Hepatocyte (in vitro differentiated cells): ENCODE results near the gene RGS3. TPM values are rescaled to one million over a fixed set of nuclear protein-coding genes. Genes with fewer than 3 reads are reported as not detected.

Source experiments
- DNase-seq: peaks from one replicate; pipeline ENCODE4 v3.0.0-alpha.2; 2016; ENCODE audit warnings: low spot score
- H2AFZ ChIP-seq: fragments of 200-600 bp; sonication (generic); 2 replicates; pipeline ENCODE4 v1.6.0; 2016; ENCODE audit warnings: antibody characterized with exemption, mild to moderate bottlenecking
- H3K27ac ChIP-seq: fragments of 200-600 bp; sonication (generic); 2 replicates; pipeline ENCODE4 v1.5.1; 2016; ENCODE audit warnings: mild to moderate bottlenecking
- H3K27me3 ChIP-seq: fragments of 200-600 bp; sonication (generic); 2 replicates; pipeline ENCODE4 v1.6.1; 2016
- H3K36me3 ChIP-seq: fragments of 200-600 bp; sonication (generic); replicated peaks from 2 replicates; pipeline ENCODE4 v1.5.1; 2016; ENCODE audit warnings: low read depth; ENCODE audit not compliant: insufficient read depth
- H3K4me1 ChIP-seq: fragments of 200-600 bp; sonication (generic); 2 replicates; pipeline ENCODE4 v1.5.1; 2016; ENCODE audit warnings: mild to moderate bottlenecking, moderate library complexity; ENCODE audit not compliant: insufficient read depth
- H3K4me2 ChIP-seq: fragments of 200-600 bp; sonication (generic); 2 replicates; pipeline ENCODE4 v1.6.0; 2016
- H3K4me3 ChIP-seq: fragments of 200-600 bp; sonication (generic); 2 replicates; pipeline ENCODE4 v1.5.1; 2016; ENCODE audit warnings: mild to moderate bottlenecking
- H3K79me2 ChIP-seq: fragments of 200-600 bp; sonication (generic); 2 replicates; pipeline ENCODE4 v1.6.0; 2017; ENCODE audit warnings: mild to moderate bottlenecking
- H3K9me2 ChIP-seq: fragments of 200-600 bp; sonication (generic); replicated peaks from 2 replicates; pipeline ENCODE4 v1.6.0; 2017; ENCODE audit warnings: mild to moderate bottlenecking; ENCODE audit not compliant: insufficient read depth
- H3K9me3 ChIP-seq: fragments of 200-600 bp; sonication (generic); 2 replicates; pipeline ENCODE4 v1.5.1; 2016; ENCODE audit warnings: low read depth, mild to moderate bottlenecking
- H4K20me1 ChIP-seq: fragments of 200-600 bp; sonication (generic); 2 replicates; pipeline ENCODE4 v1.6.0; 2016; ENCODE audit warnings: mild to moderate bottlenecking; ENCODE audit not compliant: insufficient read depth, poor library complexity, severe bottlenecking
- EZH2 ChIP-seq: fragments of 200-600 bp; sonication (generic); IDR thresholded peaks from 2 replicates; pipeline ENCODE4 v1.6.1; 2016; ENCODE audit warnings: antibody characterized with exemption, mild to moderate bottlenecking, borderline replicate concordance
- EZH2phosphoT487 ChIP-seq: fragments of 200-600 bp; sonication (generic); IDR thresholded peaks from one replicate; pipeline ENCODE4 v1.6.1; 2018; ENCODE audit warnings: antibody characterized with exemption, mild to moderate bottlenecking, low read depth, moderate library complexity; ENCODE audit not compliant: unreplicated experiment, severe bottlenecking
- WGBS: methylation state at CpG from one replicate; pipeline ENCODE4 v1.1.6; 2016; ENCODE audit warnings: low lambda C conversion rate; ENCODE audit errors: missing lambda C conversion rate; 5-methylcytosine and 5-hydroxymethylcytosine counted together
- polyA plus RNA-seq: library from polyadenylated mRNA; unstranded; fragments of >200 nt; fragmentation: Nextera tagmentation; extraction: Ambion mirVana; gene quantifications from 2 replicates; pipeline ENCODE4 v1.2.1, GENCODE V29; 2016
- total RNA-seq: library from RNA; depleted of rRNA; stranded (reverse); fragments of >200 nt; gene quantifications from 2 replicates; pipeline ENCODE4 v1.2.3, GENCODE V29; 2014
- TF ChIP-seq, protein P1 (sequence below): fragments of 200-600 bp; sonication (generic); IDR thresholded peaks from 2 replicates; pipeline ENCODE4 v1.5.1; 2016; ENCODE audit warnings: antibody characterized with exemption, mild to moderate bottlenecking; ENCODE audit not compliant: poor library complexity

Gene RGS3
- total and polyA plus RNA-seq, 2 experiments from 2014 or later, result 48.0 to 62.7 TPM

DNA sequence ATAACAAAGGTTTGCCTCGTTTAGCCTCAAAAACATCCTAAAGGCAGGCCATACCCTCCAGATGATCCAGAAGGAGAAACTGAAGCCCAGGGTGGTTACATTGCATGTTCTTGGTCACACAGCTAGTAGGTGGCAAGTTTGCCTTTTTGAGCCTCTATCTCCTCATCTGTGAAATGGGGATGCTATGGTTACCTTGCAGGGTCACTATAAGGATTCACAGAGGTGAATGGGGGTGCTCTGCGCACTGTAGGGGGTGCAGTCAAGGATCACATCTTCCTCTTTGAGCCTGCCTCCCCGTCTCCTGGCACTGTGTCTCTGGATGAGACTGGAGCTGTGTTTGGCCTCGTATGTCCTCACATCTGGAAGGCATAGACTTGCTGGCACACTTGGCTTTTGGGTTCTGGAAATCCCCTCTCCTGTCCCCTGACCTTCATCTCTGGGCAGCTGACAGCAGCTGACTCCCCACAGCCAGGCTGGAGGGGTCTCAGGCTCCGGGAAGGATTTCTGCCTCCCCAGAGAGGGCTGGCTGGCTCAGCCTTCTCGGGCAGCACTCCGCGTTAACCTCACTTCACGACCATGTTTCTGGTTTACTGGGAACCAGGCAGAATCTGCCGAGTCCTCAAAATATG lies 167.7 kb downstream of the RGS3 start:
- H3K27ac ChIP-seq, result no peak overlapping the region
- H3K27me3 ChIP-seq, result no peaks in the 10 kb centered on the region
- no peaks in the 10 kb centered on the region for H3K36me3 ChIP-seq
- H3K9me2 ChIP-seq, result no peaks in the 10 kb centered on the region
- H3K9me3 ChIP-seq, result no peaks in the 10 kb centered on the region
- no peak overlapping the region for H2AFZ ChIP-seq
- DNase-seq, result no peak
- no peaks in the 10 kb centered on the region for H4K20me1 ChIP-seq
- peaks cover 25% of the 10 kb centered on the region for H3K4me1 ChIP-seq
- H3K4me3 ChIP-seq, result no peak overlapping the region
- TF ChIP-seq EZH2, result no peak
- TF ChIP-seq, protein P1, sequence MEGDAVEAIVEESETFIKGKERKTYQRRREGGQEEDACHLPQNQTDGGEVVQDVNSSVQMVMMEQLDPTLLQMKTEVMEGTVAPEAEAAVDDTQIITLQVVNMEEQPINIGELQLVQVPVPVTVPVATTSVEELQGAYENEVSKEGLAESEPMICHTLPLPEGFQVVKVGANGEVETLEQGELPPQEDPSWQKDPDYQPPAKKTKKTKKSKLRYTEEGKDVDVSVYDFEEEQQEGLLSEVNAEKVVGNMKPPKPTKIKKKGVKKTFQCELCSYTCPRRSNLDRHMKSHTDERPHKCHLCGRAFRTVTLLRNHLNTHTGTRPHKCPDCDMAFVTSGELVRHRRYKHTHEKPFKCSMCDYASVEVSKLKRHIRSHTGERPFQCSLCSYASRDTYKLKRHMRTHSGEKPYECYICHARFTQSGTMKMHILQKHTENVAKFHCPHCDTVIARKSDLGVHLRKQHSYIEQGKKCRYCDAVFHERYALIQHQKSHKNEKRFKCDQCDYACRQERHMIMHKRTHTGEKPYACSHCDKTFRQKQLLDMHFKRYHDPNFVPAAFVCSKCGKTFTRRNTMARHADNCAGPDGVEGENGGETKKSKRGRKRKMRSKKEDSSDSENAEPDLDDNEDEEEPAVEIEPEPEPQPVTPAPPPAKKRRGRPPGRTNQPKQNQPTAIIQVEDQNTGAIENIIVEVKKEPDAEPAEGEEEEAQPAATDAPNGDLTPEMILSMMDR, result no peak
- TF ChIP-seq EZH2phosphoT487, result no peak
- H3K4me2 ChIP-seq, result no peak overlapping the region
- H3K79me2 ChIP-seq, result no peaks in the 10 kb centered on the region
- 77% methylated on average over 10 of the region's 10 CpGs for WGBS

DNA sequence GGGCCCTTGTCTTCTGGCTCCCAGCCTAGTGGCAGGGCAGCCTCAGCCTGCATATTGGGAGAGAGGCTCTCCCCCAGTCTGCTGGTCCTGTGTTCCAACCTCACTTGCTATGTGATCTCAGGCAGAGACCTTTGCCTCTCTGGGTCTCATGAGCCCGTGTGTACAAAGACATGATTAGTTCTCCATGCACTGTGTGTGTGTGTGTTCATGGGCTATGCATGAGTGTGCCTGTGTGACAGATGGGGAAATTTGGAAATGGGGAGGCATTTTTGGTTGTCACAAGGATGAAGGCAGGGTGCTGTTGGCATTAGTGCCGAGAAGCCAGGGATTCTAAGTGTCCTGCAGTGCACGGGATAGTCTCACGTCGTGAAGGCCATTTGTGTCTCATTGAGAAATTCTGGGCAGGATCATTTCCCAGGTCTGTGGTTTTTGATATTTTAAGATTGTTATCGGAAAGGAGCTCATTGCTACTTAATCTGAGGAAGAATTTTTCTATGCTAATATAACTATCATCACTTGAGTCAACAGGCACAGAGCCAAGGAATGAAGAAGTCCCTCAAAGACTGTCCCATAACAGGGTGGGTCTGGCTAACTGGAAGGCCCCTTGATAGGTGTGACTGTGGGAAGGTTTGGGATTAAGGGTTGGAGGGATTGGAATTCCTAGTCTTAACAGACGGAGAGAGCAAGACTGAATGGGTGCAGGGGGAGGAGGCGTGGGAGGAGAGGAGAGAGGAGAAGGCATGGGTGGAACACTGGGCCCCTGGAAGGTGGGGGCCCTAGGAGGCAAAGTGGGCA lies 168.5 kb downstream of the RGS3 start:
- no peak overlapping the region for H3K27ac ChIP-seq
- no peaks in the 10 kb centered on the region for H3K27me3 ChIP-seq
- no peaks in the 10 kb centered on the region for H3K9me3 ChIP-seq
- no peaks in the 10 kb centered on the region for H3K36me3 ChIP-seq
- no peak overlapping the region for H3K4me2 ChIP-seq
- H3K9me2 ChIP-seq, result no peaks in the 10 kb centered on the region
- peaks cover 25% of the 10 kb centered on the region for H3K4me1 ChIP-seq
- H4K20me1 ChIP-seq, result no peaks in the 10 kb centered on the region
- TF ChIP-seq EZH2phosphoT487 (no peak), EZH2 (no peak)
- TF ChIP-seq, protein P1, result no peak
- H3K79me2 ChIP-seq, result no peaks in the 10 kb centered on the region
- 60% methylated on average over 8 of the region's 8 CpGs for WGBS
- no peak for DNase-seq
- H2AFZ ChIP-seq, result no peak overlapping the region
- no peak overlapping the region for H3K4me3 ChIP-seq

DNA sequence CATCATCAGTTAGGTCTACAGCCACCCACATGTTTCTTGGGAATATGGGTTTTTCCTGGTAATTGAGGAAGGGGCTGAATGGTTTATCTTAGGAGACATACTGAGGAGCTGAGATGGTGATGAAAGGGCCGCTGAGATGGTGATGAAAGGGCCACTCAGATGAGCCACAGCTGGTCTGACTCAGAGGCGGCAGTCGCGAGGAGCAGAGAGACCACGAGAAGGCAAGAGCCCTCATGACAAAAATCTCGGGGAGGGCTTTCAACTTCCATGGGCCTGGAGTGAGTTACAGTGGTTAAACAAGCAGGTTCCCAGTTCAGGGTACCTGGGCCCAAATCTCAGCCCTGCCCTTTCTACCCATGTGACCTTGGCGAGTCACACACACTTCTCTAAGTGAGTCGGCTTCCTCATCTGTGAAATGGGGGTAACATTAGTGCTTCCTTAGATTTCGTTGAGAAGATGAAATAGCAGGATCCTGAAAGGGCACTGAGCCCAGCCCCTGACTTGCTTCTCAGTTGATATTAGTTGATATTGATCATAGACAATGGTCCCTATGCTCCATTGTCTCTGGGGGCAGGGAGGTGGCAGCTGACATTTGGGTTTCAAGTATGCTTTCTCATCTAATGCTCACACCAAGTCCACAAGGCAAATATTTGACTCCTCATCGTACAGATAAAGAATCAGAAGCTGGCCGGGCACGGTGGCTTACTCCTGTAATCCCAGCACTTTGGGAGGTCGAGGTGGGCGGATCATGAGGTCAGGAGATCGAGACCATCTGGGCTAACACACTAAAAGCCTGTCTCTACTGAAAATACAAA lies 169.5 kb downstream of the RGS3 start:
- no peak overlapping the region for H3K4me2 ChIP-seq
- no peak overlapping the region for H3K4me3 ChIP-seq
- H3K27me3 ChIP-seq, result no peaks in the 10 kb centered on the region
- 60% methylated on average over 15 of the region's 15 CpGs for WGBS
- DNase-seq, result no peak
- H3K9me2 ChIP-seq, result no peaks in the 10 kb centered on the region
- TF ChIP-seq, protein P1, result no peak
- TF ChIP-seq EZH2, result no peak
- no peak for TF ChIP-seq EZH2phosphoT487
- no peaks in the 10 kb centered on the region for H3K79me2 ChIP-seq
- H4K20me1 ChIP-seq, result no peaks in the 10 kb centered on the region
- H3K27ac ChIP-seq, result no peak overlapping the region
- H3K4me1 ChIP-seq, result peaks cover 25% of the 10 kb centered on the region
- no peak overlapping the region for H2AFZ ChIP-seq
- H3K9me3 ChIP-seq, result no peaks in the 10 kb centered on the region
- no peaks in the 10 kb centered on the region for H3K36me3 ChIP-seq
